Mammary epithelial cell (primary cell): Measurements from ENCODE around the gene F12.

Experiments used
- CTCF ChIP-seq, 2 donors: IDR thresholded peaks in 1 of 2; conservative IDR thresholded peaks in 1 of 2; 2 replicates each; pipeline ENCODE4 v1.5.1; 2011 to 2012; ENCODE audit warnings: inconsistent platforms in 2 of 2, low read length in 2 of 2, mild to moderate bottlenecking in 2 of 2, control low read depth in 1 of 2, low read depth in 1 of 2; ENCODE audit not compliant: insufficient read depth in 1 of 2; ENCODE audit errors: extremely low read depth in 1 of 2
- EZH2 ChIP-seq: IDR thresholded peaks from 2 replicates; pipeline ENCODE4 v1.6.1; 2012; ENCODE audit warnings: low read length, inconsistent platforms, borderline replicate concordance

- TF ChIP-seq CTCF (conservative IDR thresholded peaks at IDR 0.05 in 1 of 2, IDR thresholded peaks at IDR 0.05 in 1 of 2; ENCODE audit: extremely low read depth in 1 of 2, insufficient read depth in 1 of 2, low read depth in 1 of 2, low read length in 2 of 2) (no peak), EZH2 (no peak)
These were observed 51.7 kb downstream of the F12 start, which contains the start of gene RGS14 for GRCh38 chr5:177357459-177358351.
